ENCODE measurements around the gene ALG14. TPM values are rescaled to one million over a fixed set of nuclear protein-coding genes. Genes with fewer than 3 reads are reported as not detected.

The ALG14 gene
- total and polyA plus RNA-seq, 4 experiments from 2014 or later: 1.1 to 6.8 (median 3.7) TPM

DNA sequence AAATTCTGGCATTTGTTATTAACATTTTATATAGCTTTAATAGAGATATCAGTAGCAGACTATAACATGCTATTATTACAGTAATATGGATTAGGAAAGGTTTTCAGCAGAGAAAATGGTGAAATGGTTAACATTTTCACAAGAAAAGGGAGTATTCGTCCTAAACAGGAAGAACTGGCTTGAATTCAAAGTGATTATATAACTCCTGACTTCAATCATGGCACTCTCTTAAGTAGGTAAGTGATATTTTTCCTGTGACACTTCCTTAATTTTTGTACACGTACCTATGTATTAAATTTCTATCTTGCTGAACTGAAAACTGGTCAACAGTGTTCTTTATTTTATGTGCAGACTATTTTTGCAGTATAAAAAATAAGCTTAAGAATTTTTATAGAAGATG is 77.9 kb downstream of the ALG14 start:
- Histone ChIP-seq H3K4me1 (ENCODE audit: insufficient read depth, low read length) (no peaks in the 10 kb centered on the region), H3K36me3 (ENCODE audit: insufficient read depth, low read length) (no peaks in the 10 kb centered on the region), H3K9me3 (ENCODE audit: control insufficient read depth in 1 of 2, low read length in 2 of 2) (no peaks in the 10 kb centered on the region), H3K4me3 (ENCODE audit: low read length in 2 of 2) (no peak overlapping the region), H3K27ac (ENCODE audit: low read depth, low read length) (no peak overlapping the region), H3K27me3 (ENCODE audit: insufficient read depth, low read length) (no peaks in the 10 kb centered on the region)
- Mint-ChIP-seq H3K4me1 (peaks cover 0 to 4% (median 0%) of the 10 kb centered on the region in 4 donors), H3K4me3 (no peak overlapping the region), H3K9me3 (no peaks in the 10 kb centered on the region), H3K27me3 (no peaks in the 10 kb centered on the region), H3K36me3 (peaks cover 0 to 9% of the 10 kb centered on the region in 2 donors), H3K27ac (peak overlapping the region in 1 of 7 donors; percentile 43)
- no peak for DNase-seq
- CTCF ChIA-PET (ENCODE audit: partially characterized antibody): interaction anchor here (2.2 kb wide), 1 partner anchor 141 kb away, joined by 9 read pairs; no protein-coding TSS in a partner anchor
- POLR2A ChIA-PET (ENCODE audit: partially characterized antibody): no interaction called here
- intact Hi-C loops (cut with micrococcal nuclease): no loop called here

GRCh38 chr1:94993931-94994645 is 78.7 kb downstream of the ALG14 start:
- intact Hi-C loops (cut with micrococcal nuclease): no loop called here
- peaks cover 0 to 4% (median 0%) of the 10 kb centered on the region in 4 donors for H3K4me1 Mint-ChIP-seq
- DNase-seq: no peak
- Histone ChIP-seq H3K4me3 (ENCODE audit: low read length in 2 of 2) (no peak overlapping the region), H3K4me1 (ENCODE audit: insufficient read depth, low read length) (no peaks in the 10 kb centered on the region), H3K27me3 (ENCODE audit: insufficient read depth, low read length) (no peaks in the 10 kb centered on the region), H3K9me3 (ENCODE audit: control insufficient read depth in 1 of 2, low read length in 2 of 2) (no peaks in the 10 kb centered on the region), H3K36me3 (ENCODE audit: insufficient read depth, low read length) (no peaks in the 10 kb centered on the region), H3K27ac (ENCODE audit: low read depth, low read length) (no peak overlapping the region)
- H3K9me3 Mint-ChIP-seq: no peaks in the 10 kb centered on the region
- no peak overlapping the region for H3K4me3 Mint-ChIP-seq
- no peaks in the 10 kb centered on the region for H3K27me3 Mint-ChIP-seq
- ChIA-PET CTCF (ENCODE audit: partially characterized antibody) (interaction anchor here (2.2 kb wide), 1 partner anchor 140 kb away, joined by 9 read pairs; no protein-coding TSS in a partner anchor), POLR2A (ENCODE audit: partially characterized antibody) (no interaction called here)
- H3K27ac Mint-ChIP-seq: no peak overlapping the region
- peaks cover 0 to 10% of the 10 kb centered on the region in 2 donors for H3K36me3 Mint-ChIP-seq

- Histone ChIP-seq H3K9me3 (ENCODE audit: control insufficient read depth in 1 of 2, low read length in 2 of 2) (no peaks in the 10 kb centered on the region), H3K4me1 (ENCODE audit: insufficient read depth, low read length) (no peaks in the 10 kb centered on the region), H3K4me3 (ENCODE audit: low read length in 2 of 2) (no peak overlapping the region), H3K27me3 (ENCODE audit: insufficient read depth, low read length) (no peaks in the 10 kb centered on the region), H3K36me3 (ENCODE audit: insufficient read depth, low read length) (no peaks in the 10 kb centered on the region), H3K27ac (ENCODE audit: low read depth, low read length) (no peak overlapping the region)
- H3K4me1 Mint-ChIP-seq: peaks cover 0 to 4% (median 0%) of the 10 kb centered on the region in 4 donors
- ChIA-PET POLR2A (ENCODE audit: partially characterized antibody) (no interaction called here), CTCF (ENCODE audit: partially characterized antibody) (interaction anchor here (2.2 kb wide), 1 partner anchor 139 kb away, joined by 9 read pairs; no protein-coding TSS in a partner anchor)
- peaks cover 0 to 10% of the 10 kb centered on the region in 2 donors for H3K36me3 Mint-ChIP-seq
- intact Hi-C loops (cut with micrococcal nuclease): no loop called here
- H3K4me3 Mint-ChIP-seq: no peak overlapping the region
- H3K9me3 Mint-ChIP-seq: no peaks in the 10 kb centered on the region
- H3K27me3 Mint-ChIP-seq: no peaks in the 10 kb centered on the region
- no peak for DNase-seq
- no peak overlapping the region for H3K27ac Mint-ChIP-seq
Observed at GRCh38 chr1:94992863-94993563, 79.7 kb downstream of the ALG14 start.

DNA sequence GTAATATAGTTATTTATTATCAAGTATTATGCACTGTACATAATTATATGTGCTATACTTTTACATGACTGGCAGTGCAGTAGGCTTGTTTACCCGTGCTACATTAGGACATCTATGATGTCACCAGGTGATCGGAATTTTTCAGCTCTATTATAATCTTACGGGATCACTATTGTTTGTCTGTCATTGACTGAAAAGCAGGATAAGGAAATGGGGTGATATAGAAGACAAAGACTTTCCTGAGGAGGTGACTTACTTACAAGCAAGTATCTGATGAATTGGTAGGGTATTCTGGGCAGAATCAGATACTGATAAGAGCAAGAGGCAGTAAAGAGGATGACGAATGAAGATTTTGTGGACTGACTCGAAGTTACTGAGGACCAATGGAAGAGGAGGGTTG is 80.6 kb downstream of the ALG14 start:
- H3K36me3 Mint-ChIP-seq: peaks cover 0 to 15% of the 10 kb centered on the region in 2 donors
- no peak overlapping the region for H3K4me3 ChIP-seq (ENCODE audit: low read length in 2 of 2)
- CTCF ChIA-PET (ENCODE audit: partially characterized antibody): no interaction called here
- no peaks in the 10 kb centered on the region for H3K9me3 Mint-ChIP-seq
- peaks cover 0 to 4% (median 0%) of the 10 kb centered on the region in 4 donors for H3K4me1 Mint-ChIP-seq
- peak overlapping the region in 1 of 7 donors; percentile 69 for H3K27ac Mint-ChIP-seq
- H3K27me3 ChIP-seq (ENCODE audit: insufficient read depth, low read length): no peaks in the 10 kb centered on the region
- H3K9me3 ChIP-seq (ENCODE audit: control insufficient read depth in 1 of 2, low read length in 2 of 2): no peaks in the 10 kb centered on the region
- POLR2A ChIA-PET (ENCODE audit: partially characterized antibody): no interaction called here
- no peak for DNase-seq
- intact Hi-C loops (cut with micrococcal nuclease): no loop called here
- H3K36me3 ChIP-seq (ENCODE audit: insufficient read depth, low read length): no peaks in the 10 kb centered on the region
- H3K27me3 Mint-ChIP-seq: no peaks in the 10 kb centered on the region
- no peaks in the 10 kb centered on the region for H3K4me1 ChIP-seq (ENCODE audit: insufficient read depth, low read length)
- H3K27ac ChIP-seq (ENCODE audit: low read depth, low read length): no peak overlapping the region
- no peak overlapping the region for H3K4me3 Mint-ChIP-seq

DNA sequence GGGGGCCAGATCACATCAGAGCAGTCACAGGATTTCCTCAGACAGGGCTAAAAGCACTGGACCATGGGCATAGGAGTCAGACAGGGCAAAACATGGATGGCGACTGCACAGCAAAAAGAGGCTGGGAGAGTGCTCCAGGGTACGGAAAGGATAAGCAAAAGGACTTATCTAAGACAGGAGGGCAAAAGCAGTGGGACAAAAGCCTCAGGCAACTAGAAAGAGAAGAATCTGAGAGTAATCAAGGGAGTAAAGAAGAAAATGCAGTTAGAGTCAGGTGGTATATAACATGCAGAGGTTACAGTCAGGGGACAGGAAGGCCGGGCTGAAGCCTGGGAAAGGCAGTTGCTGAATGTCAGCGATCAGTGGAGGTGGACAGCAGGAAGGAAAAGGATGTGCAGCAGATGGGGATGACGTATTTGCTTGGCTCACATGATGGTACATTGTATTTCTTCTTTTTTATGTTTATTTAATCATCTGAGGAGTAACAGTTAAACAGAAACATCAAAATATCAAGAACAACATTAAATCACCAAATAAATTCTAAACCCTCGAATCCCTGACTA is 82.8 kb downstream of the ALG14 start:
- H3K36me3 Mint-ChIP-seq: peaks cover 0 to 19% of the 10 kb centered on the region in 2 donors
- H3K27ac ChIP-seq (ENCODE audit: low read depth, low read length): no peak overlapping the region
- H3K9me3 ChIP-seq (ENCODE audit: control insufficient read depth in 1 of 2, low read length in 2 of 2): no peaks in the 10 kb centered on the region
- no peaks in the 10 kb centered on the region for H3K27me3 Mint-ChIP-seq
- no peak for DNase-seq
- H3K4me1 Mint-ChIP-seq: no peaks in the 10 kb centered on the region
- H3K4me1 ChIP-seq (ENCODE audit: insufficient read depth, low read length): no peaks in the 10 kb centered on the region
- intact Hi-C loops (cut with micrococcal nuclease): loop anchor here (10.0 kb wide), 1 partner anchor 65 kb away; the partner anchor contains the start of gene CNN3
- no peak overlapping the region for H3K27ac Mint-ChIP-seq
- ChIA-PET CTCF (ENCODE audit: partially characterized antibody) (no interaction called here), POLR2A (ENCODE audit: partially characterized antibody) (no interaction called here)
- no peaks in the 10 kb centered on the region for H3K9me3 Mint-ChIP-seq
- no peaks in the 10 kb centered on the region for H3K27me3 ChIP-seq (ENCODE audit: insufficient read depth, low read length)
- H3K36me3 ChIP-seq (ENCODE audit: insufficient read depth, low read length): no peaks in the 10 kb centered on the region
- no peak overlapping the region for H3K4me3 Mint-ChIP-seq
- H3K4me3 ChIP-seq (ENCODE audit: low read length in 2 of 2): no peak overlapping the region

DNA sequence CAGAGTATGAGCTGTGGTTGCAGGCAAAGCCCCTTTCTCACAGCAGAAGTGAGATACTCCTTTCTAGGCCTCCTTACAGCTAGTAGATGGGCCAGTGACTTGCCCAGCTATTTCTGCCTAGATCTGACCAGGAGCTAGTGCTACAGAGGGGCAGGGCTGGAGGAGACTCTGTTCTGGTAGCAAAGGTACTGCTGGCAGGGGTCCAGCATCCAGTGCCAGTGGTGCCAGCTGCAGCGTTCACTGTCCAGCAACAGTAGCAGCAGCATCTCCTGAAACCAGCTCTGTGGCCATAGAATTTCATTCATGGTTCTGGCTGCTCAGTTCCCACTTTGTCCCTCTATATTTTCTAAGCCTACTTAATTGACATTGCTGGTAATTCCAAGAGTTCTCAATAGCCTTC is 83.4 kb downstream of the ALG14 start:
- POLR2A ChIA-PET (ENCODE audit: partially characterized antibody): no interaction called here

GRCh38 chr1:94988356-94988755 is 84.4 kb downstream of the ALG14 start:
- no peak for DNase-seq
- Histone ChIP-seq H3K27me3 (ENCODE audit: insufficient read depth, low read length) (no peaks in the 10 kb centered on the region), H3K27ac (ENCODE audit: low read depth, low read length) (no peak overlapping the region), H3K9me3 (ENCODE audit: control insufficient read depth in 1 of 2, low read length in 2 of 2) (no peaks in the 10 kb centered on the region), H3K36me3 (ENCODE audit: insufficient read depth, low read length) (no peaks in the 10 kb centered on the region), H3K4me1 (ENCODE audit: insufficient read depth, low read length) (no peaks in the 10 kb centered on the region), H3K4me3 (ENCODE audit: low read length in 2 of 2) (no peak overlapping the region)
- Mint-ChIP-seq H3K4me1 (no peaks in the 10 kb centered on the region), H3K27ac (no peak overlapping the region), H3K36me3 (peaks cover 0 to 19% of the 10 kb centered on the region in 2 donors), H3K27me3 (no peaks in the 10 kb centered on the region), H3K9me3 (no peaks in the 10 kb centered on the region), H3K4me3 (no peak overlapping the region)
- intact Hi-C loops (cut with micrococcal nuclease): loop anchor here (10.0 kb wide), 1 partner anchor 64 kb away; the partner anchor contains the start of gene CNN3
- ChIA-PET POLR2A (ENCODE audit: partially characterized antibody) (no interaction called here), CTCF (ENCODE audit: partially characterized antibody) (no interaction called here)

More for the DNA sequence above, 83.4 kb downstream of the ALG14 start:
- Mint-ChIP-seq H3K9me3 (no peaks in the 10 kb centered on the region), H3K4me1 (no peaks in the 10 kb centered on the region), H3K27ac (no peak overlapping the region), H3K36me3 (peaks cover 0 to 19% of the 10 kb centered on the region in 2 donors), H3K4me3 (no peak overlapping the region), H3K27me3 (no peaks in the 10 kb centered on the region)
- no peak for DNase-seq
- H3K4me3 ChIP-seq (ENCODE audit: low read length in 2 of 2): no peak overlapping the region
- H3K36me3 ChIP-seq (ENCODE audit: insufficient read depth, low read length): no peaks in the 10 kb centered on the region
- no peak overlapping the region for H3K27ac ChIP-seq (ENCODE audit: low read depth, low read length)
- H3K9me3 ChIP-seq (ENCODE audit: control insufficient read depth in 1 of 2, low read length in 2 of 2): no peaks in the 10 kb centered on the region
- no peaks in the 10 kb centered on the region for H3K27me3 ChIP-seq (ENCODE audit: insufficient read depth, low read length)
- intact Hi-C loops (cut with micrococcal nuclease): loop anchor here (10.0 kb wide), 1 partner anchor 65 kb away; the partner anchor contains the start of gene CNN3
- H3K4me1 ChIP-seq (ENCODE audit: insufficient read depth, low read length): no peaks in the 10 kb centered on the region
- CTCF ChIA-PET (ENCODE audit: partially characterized antibody): no interaction called here
